Keratinocyte (primary cell): ENCODE results near the gene RPP14. TPM values are rescaled to one million over a fixed set of nuclear protein-coding genes. Genes with fewer than 3 reads are reported as not detected.

Experiments used
- DNase-seq: peaks from one replicate; pipeline ENCODE4 v3.0.0-alpha.2; 2011; ENCODE audit warnings: low read depth, missing footprints, low spot score
- FAIRE-seq: peaks from 2 replicates; lab custom pipeline; 2011; peaks lifted over from hg19 to GRCh38; lab: Jason Lieb, UNC
- H2AFZ ChIP-seq: 2 replicates; pipeline ENCODE4 v1.6.0; 2012; ENCODE audit warnings: low read length, control low read depth, inconsistent platforms; ENCODE audit not compliant: control insufficient read depth
- H3K27ac ChIP-seq: 2 replicates; pipeline ENCODE4 v1.5.1; 2011; ENCODE audit warnings: low read length; ENCODE audit not compliant: control insufficient read depth, insufficient read depth
- H3K27me3 ChIP-seq: 3 replicates; pipeline ENCODE4 v1.6.0; 2011; ENCODE audit warnings: low read length; ENCODE audit not compliant: control insufficient read depth, insufficient read depth; ENCODE audit errors: extremely low read depth
- H3K36me3 ChIP-seq, 2 experiments: 2 replicates in 1 of 2; 3 replicates in 1 of 2; pipeline ENCODE4 v1.5.1; 2011; ENCODE audit warnings: low read length in 2 of 2, mild to moderate bottlenecking in 1 of 2; ENCODE audit not compliant: control insufficient read depth in 2 of 2, insufficient read depth in 2 of 2; ENCODE audit errors: extremely low read depth in 1 of 2
- H3K4me1 ChIP-seq: 3 replicates; pipeline ENCODE4 v1.5.1; 2011; ENCODE audit warnings: low read length; ENCODE audit not compliant: control insufficient read depth, insufficient read depth; ENCODE audit errors: extremely low read depth
- H3K4me2 ChIP-seq: 3 replicates; pipeline ENCODE4 v1.6.0; 2011; ENCODE audit warnings: low read depth, low read length; ENCODE audit not compliant: control insufficient read depth, insufficient read depth; ENCODE audit errors: extremely low read depth
- H3K4me3 ChIP-seq, 3 experiments: fragments of 200-600 bp in 1 of 3; sonication (generic) in 1 of 3; 2 replicates in 2 of 3; 3 replicates in 1 of 3; pipeline ENCODE4 v1.5.1; 2011 to 2016; ENCODE audit warnings: low read length in 3 of 3, mild to moderate bottlenecking in 3 of 3, control low read depth in 2 of 3, inconsistent platforms in 1 of 3, low read depth in 1 of 3, mixed read lengths in 1 of 3, mixed run types in 1 of 3, moderate library complexity in 1 of 3; ENCODE audit not compliant: control insufficient read depth in 2 of 3, insufficient read depth in 2 of 3; ENCODE audit errors: extremely low read depth in 1 of 3
- H3K79me2 ChIP-seq: 2 replicates; pipeline ENCODE4 v1.6.0; 2012; ENCODE audit warnings: low read length; ENCODE audit not compliant: control insufficient read depth, insufficient read depth
- H3K9ac ChIP-seq: 3 replicates; pipeline ENCODE4 v1.6.0; 2011; ENCODE audit warnings: low read length; ENCODE audit not compliant: control insufficient read depth, insufficient read depth; ENCODE audit errors: extremely low read depth
- H3K9me1 ChIP-seq: 3 replicates; pipeline ENCODE4 v1.6.0; 2011; ENCODE audit warnings: low read length; ENCODE audit not compliant: control insufficient read depth, insufficient read depth; ENCODE audit errors: extremely low read depth
- H3K9me3 ChIP-seq: 2 replicates; pipeline ENCODE4 v1.5.1; 2012; ENCODE audit warnings: low read depth, low read length; ENCODE audit not compliant: control insufficient read depth
- H4K20me1 ChIP-seq: 3 replicates; pipeline ENCODE4 v1.6.0; 2011; ENCODE audit warnings: low read length; ENCODE audit not compliant: control insufficient read depth, insufficient read depth; ENCODE audit errors: extremely low read depth
- EZH2 ChIP-seq: IDR thresholded peaks from one replicate; pipeline ENCODE4 v1.6.1; 2012; ENCODE audit warnings: inconsistent platforms, mild to moderate bottlenecking, low read length, moderate library complexity
- dilution Hi-C: fragments of 300-500 bp; cut with MboI; formaldehyde crosslinking; loops from one replicate; pipeline ENCODE4 v1.7.0; 2020; ENCODE audit warnings: low sequenced_read_pairs; ENCODE audit not compliant: extremely low pct_ligation_motif_present
- polyA plus RNA-seq, 5 experiments: library from polyadenylated mRNA; depleted of rRNA in 3 of 5; stranded (reverse) in 3 of 5; stranded (forward) in 1 of 5; unstranded in 1 of 5; fragments of >200 nt; gene quantifications; 1 replicate in 1 of 5; 2 replicates in 3 of 5; 3 replicates in 1 of 5; pipeline versions ENCODE4 v1.2.1 to v1.2.3, GENCODE V29; 2011 to 2012; ENCODE audit warnings: missing spikeins in 2 of 5, low read depth in 1 of 5, low replicate concordance in 1 of 5
- TF ChIP-seq, protein P1 (sequence below), 3 experiments: IDR thresholded peaks in 1 of 3; conservative IDR thresholded peaks in 1 of 3; optimal IDR thresholded peaks in 1 of 3; 2 replicates in 2 of 3; 3 replicates in 1 of 3; pipeline versions ENCODE3 to v1.5.1; 2011; ENCODE audit warnings: low read length in 3 of 3, mild to moderate bottlenecking in 3 of 3, moderate library complexity in 2 of 3, control low read depth in 1 of 3, inconsistent platforms in 1 of 3; ENCODE audit not compliant: insufficient read depth in 2 of 3; ENCODE audit errors: extremely low read depth in 1 of 3

RPP14 gene
- polyA plus RNA-seq, 1 donor (not counting 4 experiments of a cell fraction or from before 2014, with no cell fraction given): 24.6 TPM

DNA sequence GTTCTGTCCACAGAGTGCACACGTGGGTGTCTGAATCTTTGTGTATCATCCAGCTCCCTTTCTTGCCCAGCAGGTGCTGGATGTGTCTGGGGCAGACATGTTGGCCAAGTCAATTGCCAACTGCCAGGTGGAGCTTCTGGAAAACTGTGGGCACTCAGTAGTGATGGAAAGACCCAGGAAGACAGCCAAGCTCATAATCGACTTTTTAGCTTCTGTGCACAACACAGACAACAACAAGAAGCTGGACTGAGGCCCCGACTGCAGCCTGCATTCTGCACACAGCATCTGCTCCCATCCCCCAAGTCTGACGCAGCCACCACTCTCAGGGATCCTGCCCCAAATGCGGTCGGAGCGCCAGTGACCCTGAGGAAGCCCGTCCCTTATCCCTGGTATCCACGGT lies 12.5 kb upstream of the RPP14 start:
- no peaks in the 10 kb centered on the region for H3K9me1 ChIP-seq
- no peaks in the 10 kb centered on the region for H3K9me3 ChIP-seq
- peaks cover 10% of the 10 kb centered on the region for H3K4me1 ChIP-seq
- H3K9ac ChIP-seq: no peak overlapping the region
- no peak overlapping the region for H3K27ac ChIP-seq
- no peak overlapping the region for H2AFZ ChIP-seq
- H3K27me3 ChIP-seq: no peaks in the 10 kb centered on the region
- no peaks in the 10 kb centered on the region for H3K79me2 ChIP-seq
- TF ChIP-seq, protein P1, sequence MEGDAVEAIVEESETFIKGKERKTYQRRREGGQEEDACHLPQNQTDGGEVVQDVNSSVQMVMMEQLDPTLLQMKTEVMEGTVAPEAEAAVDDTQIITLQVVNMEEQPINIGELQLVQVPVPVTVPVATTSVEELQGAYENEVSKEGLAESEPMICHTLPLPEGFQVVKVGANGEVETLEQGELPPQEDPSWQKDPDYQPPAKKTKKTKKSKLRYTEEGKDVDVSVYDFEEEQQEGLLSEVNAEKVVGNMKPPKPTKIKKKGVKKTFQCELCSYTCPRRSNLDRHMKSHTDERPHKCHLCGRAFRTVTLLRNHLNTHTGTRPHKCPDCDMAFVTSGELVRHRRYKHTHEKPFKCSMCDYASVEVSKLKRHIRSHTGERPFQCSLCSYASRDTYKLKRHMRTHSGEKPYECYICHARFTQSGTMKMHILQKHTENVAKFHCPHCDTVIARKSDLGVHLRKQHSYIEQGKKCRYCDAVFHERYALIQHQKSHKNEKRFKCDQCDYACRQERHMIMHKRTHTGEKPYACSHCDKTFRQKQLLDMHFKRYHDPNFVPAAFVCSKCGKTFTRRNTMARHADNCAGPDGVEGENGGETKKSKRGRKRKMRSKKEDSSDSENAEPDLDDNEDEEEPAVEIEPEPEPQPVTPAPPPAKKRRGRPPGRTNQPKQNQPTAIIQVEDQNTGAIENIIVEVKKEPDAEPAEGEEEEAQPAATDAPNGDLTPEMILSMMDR (optimal IDR thresholded peaks at IDR 0.05 in 1 of 3, IDR thresholded peaks at IDR 0.05 in 1 of 3, conservative IDR thresholded peaks at IDR 0.05 in 1 of 3; ENCODE audit: extremely low read depth in 1 of 3, insufficient read depth in 2 of 3, low read length in 3 of 3): no peak
- TF ChIP-seq EZH2: no peak
- peaks cover 0 to 3% of the 10 kb centered on the region in 2 experiments for H3K36me3 ChIP-seq
- DNase-seq (no peak), FAIRE-seq (no peak)
- H3K4me2 ChIP-seq: no peak overlapping the region
- dilution Hi-C loops: no loop called here
- H4K20me1 ChIP-seq: no peaks in the 10 kb centered on the region
- H3K4me3 ChIP-seq: no peak overlapping the region

DNA sequence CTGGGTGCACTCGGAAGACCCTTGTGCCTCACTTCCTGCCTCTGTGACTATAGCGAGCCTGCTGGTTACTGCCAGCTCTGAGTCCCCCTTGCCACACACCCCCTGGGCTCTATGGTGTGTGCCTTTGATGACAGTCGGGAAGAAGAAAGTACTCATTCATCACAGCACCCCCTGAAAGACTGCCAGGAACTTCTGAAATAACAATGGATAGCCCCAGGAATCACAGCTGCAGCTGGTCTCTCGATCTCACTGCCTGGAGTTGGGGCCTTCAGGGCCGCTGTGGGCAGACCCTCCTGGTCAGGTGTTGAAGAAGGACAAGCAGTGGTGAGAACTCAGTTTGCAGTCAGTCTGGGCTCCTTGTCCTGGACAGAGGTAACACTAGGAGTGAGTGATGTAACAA lies 9.8 kb upstream of the RPP14 start:
- no peaks in the 10 kb centered on the region for H4K20me1 ChIP-seq
- no peaks in the 10 kb centered on the region for H3K27me3 ChIP-seq
- H3K4me1 ChIP-seq: peaks cover 10% of the 10 kb centered on the region
- no peaks in the 10 kb centered on the region for H3K9me1 ChIP-seq
- no peak for DNase-seq
- H3K4me3 ChIP-seq: no peak overlapping the region
- dilution Hi-C loops: no loop called here
- TF ChIP-seq EZH2: no peak
- TF ChIP-seq, protein P1 (optimal IDR thresholded peaks at IDR 0.05 in 1 of 3, IDR thresholded peaks at IDR 0.05 in 1 of 3, conservative IDR thresholded peaks at IDR 0.05 in 1 of 3; ENCODE audit: extremely low read depth in 1 of 3, insufficient read depth in 2 of 3, low read length in 3 of 3): no peak
- H3K9ac ChIP-seq: no peak overlapping the region
- H3K4me2 ChIP-seq: no peak overlapping the region
- no peaks in the 10 kb centered on the region for H3K9me3 ChIP-seq
- FAIRE-seq: no peak
- no peak overlapping the region for H3K27ac ChIP-seq
- no peak overlapping the region for H2AFZ ChIP-seq
- H3K79me2 ChIP-seq: no peaks in the 10 kb centered on the region
- peaks cover 0 to 3% of the 10 kb centered on the region in 2 experiments for H3K36me3 ChIP-seq
